T-helper 22 cell (primary cell): ENCODE measurements around the gene SNTG2.

ENCODE experiments used
- DNase-seq: peaks from one replicate; pipeline ENCODE4 v3.0.0-alpha.2; 2020; ENCODE audit warnings: low read depth

Gene SNTG2

DNA sequence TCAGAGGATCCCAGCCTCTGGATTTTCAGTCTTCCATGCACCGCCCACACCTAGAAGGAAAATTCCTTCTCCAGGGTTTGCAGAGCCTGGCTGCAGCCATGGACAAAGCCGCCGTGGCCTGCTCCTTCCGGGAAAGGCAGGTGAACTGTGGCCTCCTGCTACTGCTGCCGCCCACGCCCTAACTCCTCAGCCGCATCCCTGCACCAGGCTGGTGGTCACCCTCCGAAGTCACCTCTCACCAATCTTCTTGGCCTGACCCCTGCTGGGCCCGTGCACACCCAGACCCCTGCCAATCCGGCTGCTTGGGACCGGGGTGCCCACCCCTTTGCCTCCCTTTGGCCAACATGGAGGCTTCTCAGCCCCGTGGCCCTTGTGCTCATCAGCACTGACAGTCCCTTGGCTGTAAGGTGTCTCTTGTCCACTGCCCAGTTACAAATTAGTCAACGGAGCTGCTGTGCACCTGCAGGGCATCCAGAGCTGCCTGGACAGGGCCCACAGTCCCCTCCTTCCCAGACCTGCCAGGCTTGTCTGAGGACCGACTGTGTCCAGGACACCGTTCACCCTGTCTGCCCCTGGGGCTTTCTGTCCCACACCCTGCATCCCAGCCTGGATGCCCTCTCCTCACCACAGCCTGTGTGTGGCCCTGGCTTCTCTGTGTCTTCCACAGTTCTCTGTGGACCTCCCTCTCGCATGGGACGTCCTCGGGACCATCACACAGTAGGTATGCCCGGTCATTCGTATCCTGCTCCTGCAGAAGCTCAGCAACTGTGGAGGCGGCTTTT is 332.6 kb downstream of the SNTG2 start:
- no peak for DNase-seq

DNA sequence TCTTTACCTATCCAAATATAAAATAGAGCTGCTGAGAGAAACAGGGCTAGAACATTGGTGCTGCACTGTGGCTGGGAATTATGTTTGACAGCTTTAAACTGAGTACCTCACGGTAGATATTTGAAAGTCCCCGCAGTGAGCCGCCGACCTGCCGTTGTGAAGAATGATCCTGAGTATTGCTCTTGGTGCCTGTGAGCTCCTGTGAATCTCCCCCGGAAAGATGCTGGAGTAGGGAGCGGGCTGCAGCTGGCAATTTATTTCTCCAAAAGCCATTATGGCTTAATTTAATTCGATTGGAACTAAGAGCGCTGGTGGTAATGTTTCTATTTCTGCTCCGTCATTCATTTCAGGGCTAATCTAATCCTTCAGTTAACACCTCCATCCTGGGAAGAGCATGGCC is 333.2 kb downstream of the SNTG2 start:
- DNase-seq, result no peak

DNA sequence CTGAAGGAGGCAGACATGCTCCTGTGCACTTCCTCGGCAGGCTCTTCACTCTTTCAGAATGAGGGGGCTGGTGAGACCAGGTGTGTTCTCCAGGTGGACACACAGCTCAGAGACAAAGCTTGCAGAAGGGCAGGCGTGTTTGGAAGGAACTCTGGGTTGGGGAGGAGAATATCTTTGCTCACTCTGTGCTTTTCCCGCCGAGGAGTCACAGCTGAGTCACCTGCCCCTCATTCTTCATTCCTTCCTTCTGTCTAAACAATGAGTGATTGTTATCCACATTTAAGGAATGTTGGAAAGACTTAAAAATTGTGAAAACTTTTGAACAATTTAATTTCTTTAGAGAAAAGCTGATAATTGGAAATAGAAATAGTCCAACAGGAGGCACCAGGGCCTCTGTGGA is 336.3 kb downstream of the SNTG2 start:
- no peak for DNase-seq

DNA sequence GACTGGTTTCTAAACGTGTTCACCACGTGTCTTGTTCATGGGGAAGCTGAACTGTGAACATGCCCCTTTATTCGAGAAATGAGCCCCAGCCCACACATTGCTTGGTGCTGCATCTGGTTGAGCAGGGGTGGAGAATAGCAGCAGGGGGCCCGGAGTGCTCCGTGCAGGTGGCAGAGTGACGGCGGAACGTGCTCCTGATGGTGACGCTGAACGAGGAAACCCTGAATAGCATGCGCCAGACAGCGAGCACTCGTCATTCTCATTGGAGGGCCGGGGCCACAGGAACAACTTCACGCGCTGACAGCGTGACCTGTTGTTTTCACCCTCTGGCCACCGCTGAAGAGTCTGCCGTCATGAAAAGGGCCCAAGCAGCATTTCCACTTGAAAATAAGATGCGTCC is 336.8 kb downstream of the SNTG2 start:
- no peak for DNase-seq

DNA sequence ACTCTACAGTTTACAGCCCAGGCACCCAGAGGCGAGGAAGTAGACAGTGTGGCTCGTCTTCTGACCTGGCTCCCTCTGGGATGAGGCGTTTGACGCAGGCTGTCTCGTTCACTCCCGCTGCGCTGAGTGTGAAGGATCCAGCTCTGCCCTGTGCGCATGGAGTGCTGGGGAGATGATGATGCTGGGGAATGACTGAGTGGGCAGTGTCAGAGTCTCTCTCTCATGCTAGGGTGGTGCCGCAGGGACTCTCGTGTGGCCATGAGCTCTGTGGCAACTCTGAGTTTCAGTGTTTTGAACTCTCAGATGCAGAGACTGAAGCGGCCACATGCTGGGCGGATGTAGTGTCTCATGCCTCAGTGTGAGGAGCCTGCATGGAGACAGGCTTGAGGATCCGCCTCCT is 344.3 kb downstream of the SNTG2 start:
- DNase-seq, result no peak

DNA sequence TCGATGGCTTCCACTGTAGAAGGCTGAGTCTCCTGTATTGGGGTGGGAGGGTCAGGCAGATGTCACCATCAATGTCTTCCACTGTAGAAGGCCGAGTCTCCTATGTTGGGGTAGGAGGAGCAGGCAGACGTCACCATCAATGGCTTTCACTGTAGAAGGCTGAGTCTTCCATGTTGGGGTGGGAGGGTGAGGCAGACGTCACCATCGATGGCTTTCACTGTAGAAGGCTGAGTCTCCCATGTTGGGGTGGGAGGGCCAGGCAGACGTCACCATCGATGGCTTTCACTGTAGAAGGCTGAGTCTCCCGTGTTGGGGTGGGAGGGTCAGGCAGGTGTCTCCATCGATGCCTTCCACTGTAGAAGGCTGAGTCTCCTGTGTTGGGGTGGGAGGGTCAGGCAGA is 345.1 kb downstream of the SNTG2 start:
- no peak for DNase-seq

DNA sequence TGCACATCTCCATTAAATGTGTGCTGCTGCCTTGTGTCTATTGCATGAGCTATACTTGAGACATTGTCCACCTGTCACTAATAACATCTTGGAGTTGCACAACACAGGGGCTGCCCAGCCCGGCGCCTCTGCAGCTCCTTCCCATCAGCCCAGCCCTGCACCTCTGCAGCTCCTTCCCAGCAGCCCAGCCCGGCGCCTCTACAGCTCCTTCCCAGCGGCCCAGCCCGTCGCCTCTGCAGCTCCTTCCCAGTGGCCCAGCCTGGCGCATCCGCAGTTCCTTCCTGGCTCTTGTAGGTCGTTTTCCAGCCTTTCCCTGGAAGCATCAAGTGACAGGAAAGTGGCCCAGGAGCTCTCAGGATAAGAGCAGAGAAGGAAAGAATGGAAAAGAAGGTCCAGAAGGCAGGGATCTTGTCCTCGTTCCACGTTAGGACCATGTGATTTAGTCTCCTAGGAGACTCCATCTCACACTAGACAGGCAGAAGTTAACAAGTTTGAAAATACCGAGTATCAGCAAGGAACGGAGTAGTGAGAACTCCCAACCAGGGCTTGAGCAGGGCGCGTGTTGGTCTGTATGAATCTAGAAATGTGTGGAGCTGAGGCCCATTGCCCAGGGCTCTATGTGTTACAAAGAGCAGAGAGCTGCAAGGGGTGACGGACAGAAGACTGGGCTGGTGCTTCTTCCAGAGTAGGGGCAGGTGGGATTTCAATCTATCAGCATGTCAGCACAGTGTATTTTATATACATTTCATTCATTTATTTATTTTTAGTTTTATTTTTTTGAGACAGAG is 346.9 kb downstream of the SNTG2 start:
- no peak for DNase-seq

DNA sequence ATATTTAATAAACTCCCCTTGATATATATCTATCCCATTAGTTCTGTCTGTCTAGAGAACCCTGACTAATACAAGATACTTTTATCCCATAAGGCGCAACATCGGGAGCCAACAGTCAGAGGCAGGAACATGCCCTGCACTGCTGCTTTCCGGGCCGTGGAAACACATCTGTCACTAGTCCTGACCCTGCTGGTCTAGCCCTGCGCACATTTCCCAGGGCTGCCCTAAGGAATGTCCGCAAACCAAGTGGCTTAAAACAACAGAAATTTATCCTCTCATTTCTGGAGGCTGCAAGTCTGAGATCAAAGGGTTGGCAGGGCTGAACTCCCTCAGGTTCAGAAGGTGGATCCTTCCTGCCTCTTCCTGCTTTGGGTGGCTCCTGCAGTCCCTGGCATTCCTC is 348.4 kb downstream of the SNTG2 start:
- no peak for DNase-seq

DNA sequence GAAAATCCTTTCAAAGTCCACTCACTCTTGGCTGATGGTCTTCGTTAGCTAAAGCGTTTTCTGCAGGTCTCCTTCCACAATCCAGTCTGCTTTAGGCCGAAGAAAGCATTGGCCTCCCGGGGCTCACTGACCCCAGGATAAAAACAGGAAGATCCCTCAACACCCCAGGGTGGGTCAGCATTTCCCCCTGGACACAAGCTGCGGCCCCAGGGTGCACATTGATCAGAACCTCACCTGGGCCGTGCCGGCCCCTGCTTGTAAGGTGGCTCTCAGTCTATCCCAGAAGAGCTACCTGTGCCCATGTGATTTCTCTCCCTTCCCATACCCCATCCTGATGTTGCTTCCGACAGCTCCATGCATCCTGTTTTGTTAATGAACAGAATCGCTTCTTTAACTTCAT is 349.6 kb downstream of the SNTG2 start:
- DNase-seq, result no peak

DNA sequence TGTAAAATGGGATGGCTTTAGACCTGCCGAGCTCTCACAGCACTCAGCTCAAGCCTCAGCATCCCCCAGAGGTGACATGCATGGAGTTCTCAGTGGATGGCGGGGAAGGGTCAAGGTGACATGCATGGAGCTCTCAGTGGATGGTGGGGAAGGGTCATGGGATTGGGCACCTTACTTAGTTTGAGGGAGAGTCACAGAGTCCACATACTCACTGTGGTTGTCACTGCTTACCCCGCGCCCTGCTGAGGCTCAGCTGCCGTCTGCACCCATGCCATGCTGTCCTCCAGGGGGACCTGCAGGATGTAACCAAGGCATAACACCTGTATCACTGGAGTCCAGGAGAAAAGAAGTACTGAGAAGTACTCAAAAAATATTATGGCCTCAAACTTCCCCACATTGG is 350.4 kb downstream of the SNTG2 start:
- no peak for DNase-seq

DNA sequence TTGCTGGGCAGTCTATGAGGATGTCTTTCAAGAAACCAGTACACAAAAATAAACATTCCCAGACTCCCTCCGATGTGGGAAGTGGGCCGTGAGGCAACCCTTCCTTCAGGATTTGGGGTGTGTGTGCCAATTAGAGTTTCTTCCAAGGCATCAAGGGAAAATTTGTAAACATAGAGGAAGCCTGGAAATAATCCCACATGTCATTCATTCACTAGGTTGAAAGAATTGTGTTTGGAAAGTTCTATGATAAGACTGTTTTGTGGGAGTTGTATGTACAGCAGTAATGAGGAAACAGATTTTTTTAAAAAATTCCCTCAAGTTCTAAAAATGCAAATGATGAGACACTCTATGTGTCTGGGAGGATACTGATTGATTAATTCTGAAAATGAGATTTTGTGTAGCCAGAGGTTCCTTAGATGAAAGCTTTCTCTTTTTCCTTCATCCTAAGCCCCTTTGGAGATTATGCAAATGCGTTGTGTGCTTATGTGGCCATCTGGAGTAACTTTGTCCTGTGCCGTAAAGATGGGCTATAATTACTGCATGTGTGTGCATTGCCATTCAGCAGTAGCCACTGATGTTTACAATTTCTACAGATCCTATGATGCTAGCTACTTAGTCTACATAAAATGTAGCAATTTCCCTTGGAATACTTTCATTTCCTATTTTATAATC is 354.8 kb downstream of the SNTG2 start:
- no peak for DNase-seq

DNA sequence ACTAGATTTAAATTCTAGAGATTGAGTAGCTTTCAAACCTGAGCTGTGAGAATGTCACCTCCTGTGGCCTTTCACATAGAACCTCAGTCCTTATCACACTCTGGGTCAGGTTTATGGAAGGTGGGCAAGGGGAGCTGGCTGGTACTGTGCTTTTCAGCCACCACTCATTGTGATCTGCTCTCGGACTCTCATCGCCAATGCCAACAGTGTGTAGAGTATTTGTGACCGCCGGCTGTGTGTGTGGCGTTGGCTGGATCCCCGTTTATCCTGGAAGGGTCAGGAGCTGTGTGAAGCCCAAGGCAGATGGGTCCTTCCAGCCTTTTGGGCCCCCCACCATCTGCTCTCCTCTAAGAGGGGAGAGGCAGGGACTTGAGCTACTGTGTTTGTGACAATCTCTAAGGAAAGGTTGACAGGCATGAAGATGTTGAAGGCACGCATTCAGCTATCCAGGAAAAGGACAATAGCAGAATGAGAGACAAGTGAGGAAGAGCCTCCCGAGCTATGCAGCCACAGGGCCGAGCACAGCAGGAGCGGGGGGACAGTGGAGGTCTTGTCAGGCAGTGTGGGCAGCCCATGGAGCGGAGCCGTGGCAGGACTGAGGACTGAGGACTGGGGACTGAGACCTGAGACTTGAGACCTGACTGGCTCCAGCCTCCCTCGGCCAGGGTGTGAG is 355.5 kb downstream of the SNTG2 start:
- DNase-seq, result no peak

DNA sequence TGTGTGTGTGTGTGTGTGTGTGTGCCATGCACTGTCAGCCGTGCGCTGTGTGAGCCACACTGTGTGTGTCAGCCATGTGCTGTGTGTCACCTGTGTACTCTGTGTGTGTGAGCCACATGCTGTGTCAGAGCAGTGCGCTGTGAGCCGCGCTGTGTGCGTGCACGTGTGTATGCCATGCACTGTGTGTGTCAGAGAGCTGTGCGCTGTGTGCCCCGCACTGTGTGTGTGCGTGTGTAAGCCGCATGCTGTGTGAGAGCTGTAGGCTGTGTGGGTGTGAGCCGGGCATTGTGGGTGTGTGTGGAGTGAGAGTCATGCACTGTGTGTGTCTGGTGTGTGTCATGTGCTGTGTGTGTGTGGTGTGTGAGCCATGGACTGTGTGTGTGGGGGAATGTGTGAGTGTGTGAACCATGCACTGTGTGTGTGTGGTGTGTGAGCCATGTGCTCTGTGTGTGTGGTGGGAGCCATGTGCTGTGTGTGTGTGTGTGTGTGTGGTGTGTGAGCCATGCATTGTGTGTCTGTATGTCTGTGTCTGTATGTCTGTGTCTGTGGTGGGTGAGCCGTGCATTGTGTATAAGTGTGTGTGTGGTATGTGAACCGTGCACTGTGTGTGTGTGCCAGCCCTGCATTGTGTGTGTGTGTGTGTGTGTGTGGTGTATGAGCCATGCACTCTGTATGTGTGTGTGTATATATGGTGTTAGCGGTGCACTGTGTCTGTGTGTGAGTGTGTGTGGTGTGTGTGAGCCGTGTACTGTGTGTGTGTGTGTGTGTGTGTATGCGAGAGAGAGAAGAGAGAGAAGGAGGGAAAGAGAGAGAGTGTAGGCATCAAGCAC is 356.3 kb downstream of the SNTG2 start:
- DNase-seq, result no peak

DNA sequence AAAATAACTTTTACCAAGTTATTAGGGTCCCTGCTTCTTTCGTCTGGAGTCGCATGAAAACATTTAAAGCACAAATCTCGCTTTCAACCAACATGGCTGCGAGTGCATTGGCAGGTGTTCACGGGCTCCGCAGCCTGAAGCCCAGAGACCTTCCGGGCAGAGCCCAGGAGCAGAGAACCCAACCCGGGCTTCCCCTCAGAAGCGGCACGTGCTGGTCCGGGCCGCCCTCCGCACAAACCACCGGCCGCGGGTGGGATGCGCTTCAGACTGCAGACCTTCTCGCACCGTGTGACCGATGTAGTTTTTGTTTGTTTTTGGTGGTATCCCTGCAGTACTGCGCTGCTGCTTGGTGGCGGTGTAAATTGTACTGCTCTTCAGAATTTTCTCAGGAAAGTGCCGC is 357.0 kb downstream of the SNTG2 start:
- no peak for DNase-seq

DNA sequence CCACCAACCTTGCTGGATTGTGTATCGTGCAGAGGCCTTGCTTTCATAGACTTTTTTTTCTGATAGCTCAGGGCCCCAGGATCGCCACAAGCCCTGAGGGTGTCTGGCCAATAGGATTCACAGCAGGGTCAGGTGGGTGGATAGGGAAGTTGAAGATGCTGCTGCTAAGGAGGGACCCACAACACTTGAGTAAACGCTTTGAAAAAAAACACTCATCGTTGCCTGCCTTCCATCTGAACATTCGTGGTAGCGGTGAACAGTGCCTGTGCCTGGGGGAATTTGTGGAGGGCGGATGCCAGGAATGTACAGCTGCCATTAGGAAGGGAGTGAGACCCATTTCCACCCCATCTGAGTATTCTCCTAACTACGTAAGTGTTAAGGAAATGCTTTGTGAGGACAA is 358.0 kb downstream of the SNTG2 start:
- no peak for DNase-seq

DNA sequence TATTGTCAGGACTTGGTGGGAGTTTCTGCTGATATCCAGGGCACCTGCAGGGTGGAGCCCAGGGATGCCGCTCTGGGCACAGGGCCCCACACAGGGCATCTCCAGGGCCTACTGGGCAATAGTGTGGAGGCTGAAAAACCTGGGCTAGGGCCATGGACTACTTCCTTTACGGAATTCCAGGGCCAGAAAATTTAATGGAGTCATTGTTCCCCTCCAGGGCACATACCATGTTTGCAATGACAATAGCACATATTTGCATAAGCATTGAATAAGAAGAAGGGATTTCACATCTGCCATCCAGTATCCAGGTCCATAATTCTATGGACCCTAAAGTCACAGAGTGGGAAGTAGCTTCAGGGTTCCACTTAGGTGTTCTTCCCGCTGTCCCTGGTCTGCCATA is 358.9 kb downstream of the SNTG2 start:
- DNase-seq, result no peak

DNA sequence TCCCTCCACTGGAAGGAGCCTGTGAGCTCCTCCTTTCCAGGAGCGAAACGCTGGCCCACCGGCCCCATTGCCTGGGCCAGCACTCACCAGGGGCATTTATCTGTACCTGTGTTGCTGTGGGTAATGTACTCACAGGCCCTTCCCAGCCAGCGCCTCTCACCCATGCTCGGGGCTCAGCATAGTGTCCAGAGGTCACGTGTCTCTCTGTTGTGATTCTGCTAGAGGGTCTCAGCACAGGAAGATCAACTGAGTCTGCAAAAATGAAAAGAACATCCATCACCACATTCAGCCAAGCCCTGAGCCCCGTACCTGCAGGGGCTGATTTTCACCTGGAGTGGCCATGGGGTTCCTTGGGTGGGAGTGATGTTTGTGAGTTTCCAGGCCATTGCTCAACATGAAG is 359.6 kb downstream of the SNTG2 start:
- no peak for DNase-seq

DNA sequence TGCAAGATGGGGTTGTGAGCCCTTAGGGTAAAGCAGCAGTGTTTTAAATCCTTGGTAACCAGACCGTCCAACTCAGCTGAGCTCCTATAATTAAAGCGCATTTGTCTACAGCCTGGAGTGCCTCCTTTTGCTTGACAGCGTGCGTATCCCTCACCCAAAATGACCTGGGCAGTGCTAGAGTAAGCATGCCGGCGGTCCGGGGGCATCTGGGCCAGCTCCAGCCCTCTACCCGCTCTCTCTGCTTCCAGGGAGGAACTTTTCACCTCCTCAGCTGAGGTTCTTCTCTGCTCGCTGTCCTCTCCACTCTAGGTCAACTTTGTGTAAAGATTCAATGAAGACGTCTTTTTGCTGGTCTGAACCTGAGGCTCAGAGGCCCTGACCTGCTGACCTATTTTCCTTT is 360.2 kb downstream of the SNTG2 start:
- DNase-seq, result no peak

DNA sequence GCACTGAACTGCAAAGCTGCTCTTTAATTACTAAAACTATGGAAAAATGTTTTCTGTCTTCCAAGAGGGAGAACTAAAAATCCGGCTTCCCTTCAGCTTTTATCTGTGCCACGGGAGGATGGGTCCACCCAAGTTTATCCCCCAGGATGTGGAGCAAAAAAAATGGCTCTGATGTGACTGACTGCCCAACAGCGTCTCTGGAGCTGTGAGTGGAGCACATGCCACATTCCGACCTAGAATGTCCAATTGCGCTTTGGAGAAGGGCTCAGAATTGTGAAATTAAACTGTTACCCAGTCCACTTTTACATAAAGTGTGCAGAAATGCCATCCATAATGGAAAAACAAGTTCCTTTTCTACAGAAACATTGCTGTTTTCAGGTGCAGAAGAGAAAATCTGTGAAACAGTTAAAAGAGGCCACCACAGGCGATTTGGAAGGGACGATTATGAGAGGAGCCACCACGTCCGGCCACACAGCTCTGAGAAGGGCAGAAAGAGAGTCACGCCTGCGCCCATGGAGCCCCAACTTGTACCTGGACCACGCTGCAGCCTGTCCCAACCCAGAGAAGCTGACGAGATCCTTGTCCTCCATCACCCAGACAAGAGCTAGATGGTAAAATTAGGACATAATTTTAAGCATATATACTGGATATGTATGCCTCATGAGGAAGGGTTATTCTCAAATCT is 362.7 kb downstream of the SNTG2 start:
- DNase-seq, result no peak

DNA sequence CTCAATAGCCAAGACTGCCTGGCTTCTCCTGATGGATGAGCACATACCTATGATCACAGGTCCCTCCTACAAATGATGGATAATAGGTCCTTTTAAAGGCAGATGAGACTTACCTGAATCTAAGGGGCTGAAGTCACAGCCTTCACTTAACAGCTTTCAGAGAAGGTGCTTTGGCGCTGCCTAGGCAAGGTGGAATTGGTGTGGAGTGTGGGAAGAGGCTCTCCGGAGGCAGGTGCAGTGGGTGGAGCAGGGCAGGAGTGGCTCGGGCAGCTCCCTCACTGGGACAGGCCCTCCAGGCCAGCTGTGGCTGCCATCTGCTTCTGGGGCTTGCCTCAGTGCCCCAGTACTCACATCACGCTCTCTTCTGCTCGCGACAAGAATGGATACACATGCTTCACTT is 363.6 kb downstream of the SNTG2 start:
- DNase-seq, result no peak

DNA sequence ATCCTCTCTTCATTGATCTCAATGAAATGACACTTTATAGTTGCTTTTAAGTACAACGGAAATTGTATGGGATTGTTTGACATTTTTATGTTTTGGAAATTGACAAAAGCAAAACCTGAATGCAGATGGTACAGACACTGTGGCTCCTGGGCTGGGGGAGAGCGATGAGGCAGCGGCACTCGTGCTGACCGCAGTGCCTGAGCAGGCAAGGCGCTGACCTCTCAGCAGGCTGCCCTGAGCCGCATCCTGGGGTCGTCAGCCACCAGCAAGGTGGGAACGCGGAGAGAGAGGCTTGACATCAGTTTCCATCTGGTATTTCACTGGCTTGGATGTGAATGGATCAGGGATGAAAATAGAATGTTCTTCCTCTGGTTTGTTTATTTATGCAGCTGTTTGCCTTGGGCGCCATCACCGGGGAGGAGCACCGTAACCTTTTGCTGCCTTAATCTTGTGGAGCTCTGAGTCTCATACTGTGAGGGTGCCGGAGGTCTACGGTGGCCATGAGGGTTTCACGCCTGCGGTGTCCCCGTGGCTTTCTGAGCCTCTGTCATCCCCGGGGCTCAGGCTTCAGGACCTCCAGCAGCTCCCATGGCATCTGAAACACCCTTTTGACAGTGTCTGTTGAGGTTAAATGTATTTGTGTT is 367.8 kb downstream of the SNTG2 start:
- no peak for DNase-seq
